Calu3 (cell line): Measurements from ENCODE around the gene NMNAT3. TPM values are rescaled to one million over a fixed set of nuclear protein-coding genes. Genes with fewer than 3 reads are reported as not detected.

Source experiments
- BruUV-seq: library from RNA; stranded (reverse); fragments of 400-500 nt; replicated peaks from 2 replicates; lab custom pipeline; 2021; lab: Mats Ljungman, UMichigan
- CTCF ChIA-PET: fragments of 300-600 bp; sonication (Branson Sonifier 250); formaldehyde crosslinking; loops from one replicate; lab custom pipeline; 2022; ENCODE audit warnings: antibody characterized with exemption; lab: Charles Lee
- DNase-seq: peaks from one replicate; pipeline ENCODE4 v3.0.0; 2022
- H3K27ac Mint-ChIP-seq: one replicate; pipeline ENCODE4 v1.8.0; 2022; ENCODE audit warnings: mixed read lengths; ENCODE audit not compliant: unreplicated experiment
- H3K27me3 Mint-ChIP-seq: one replicate; pipeline ENCODE4 v1.8.0; 2022; ENCODE audit warnings: mixed read lengths; ENCODE audit not compliant: unreplicated experiment
- H3K36me3 Mint-ChIP-seq: one replicate; pipeline ENCODE4 v1.8.0; 2022; ENCODE audit warnings: mild to moderate bottlenecking, moderate library complexity, mixed read lengths; ENCODE audit not compliant: insufficient read depth, unreplicated experiment
- H3K4me1 Mint-ChIP-seq: one replicate; pipeline ENCODE4 v1.8.0; 2022; ENCODE audit warnings: mild to moderate bottlenecking, low read depth, mixed read lengths; ENCODE audit not compliant: unreplicated experiment
- H3K4me3 Mint-ChIP-seq: one replicate; pipeline ENCODE4 v1.8.0; 2022; ENCODE audit warnings: mild to moderate bottlenecking, low read depth, moderate library complexity, mixed read lengths; ENCODE audit not compliant: unreplicated experiment
- H3K9me3 Mint-ChIP-seq: one replicate; pipeline ENCODE4 v1.8.0; 2022; ENCODE audit warnings: low read depth, mixed read lengths; ENCODE audit not compliant: unreplicated experiment
- intact Hi-C: fragments of 100-400 bp; cut with micrococcal nuclease; formaldehyde crosslinking; loops from one replicate; pipeline ENCODE4 v1.10.0; 2022; ENCODE audit not compliant: unreplicated experiment
- total RNA-seq: library from RNA; stranded (reverse); gene quantifications from 2 replicates; pipeline ENCODE4 v1.2.3, GENCODE V29; 2022
- TF ChIP-seq, protein P1 (sequence below): fragments of 200-600 bp; IDR thresholded peaks from one replicate; pipeline ENCODE4 v1.8.0; 2022; ENCODE audit warnings: antibody characterized with exemption; ENCODE audit not compliant: unreplicated experiment

The NMNAT3 gene
- total RNA-seq, 1 experiment from 2014 or later = 7.2 TPM

DNA sequence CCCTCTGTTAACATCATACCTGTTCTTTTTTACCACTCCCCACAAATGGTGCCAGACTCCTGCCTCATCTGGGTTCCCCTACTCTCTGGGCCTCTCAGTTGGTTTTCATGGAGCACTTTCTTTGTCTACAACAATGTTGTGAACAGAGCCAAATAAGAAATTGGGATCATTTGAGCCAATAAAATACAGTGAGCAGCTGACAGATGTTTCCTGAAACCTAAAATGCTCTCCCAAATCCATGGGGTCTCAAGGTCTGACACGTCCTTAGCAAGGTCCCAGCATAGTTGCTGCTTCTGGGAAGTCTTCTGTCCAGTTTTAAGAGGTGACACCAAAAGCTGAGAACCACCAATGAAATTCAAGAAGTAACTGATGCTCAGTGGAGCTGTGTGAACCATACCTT lies 1.7 kb downstream of the NMNAT3 start:
- Mint-ChIP-seq H3K36me3 (peaks cover 10% of the 10 kb centered on the region), H3K4me1 (peaks cover 10% of the 10 kb centered on the region), H3K27ac (no peak overlapping the region), H3K27me3 (peaks cover 15% of the 10 kb centered on the region), H3K9me3 (no peaks in the 10 kb centered on the region), H3K4me3 (no peak overlapping the region)
- intact Hi-C loops = loop anchor here (5.0 kb wide), 1 partner anchor 244 kb away; no protein-coding TSS in a partner anchor
- no peak for DNase-seq
- BruUV-seq = no TSS peak
- CTCF ChIA-PET = no interaction called here
- TF ChIP-seq, protein P1, sequence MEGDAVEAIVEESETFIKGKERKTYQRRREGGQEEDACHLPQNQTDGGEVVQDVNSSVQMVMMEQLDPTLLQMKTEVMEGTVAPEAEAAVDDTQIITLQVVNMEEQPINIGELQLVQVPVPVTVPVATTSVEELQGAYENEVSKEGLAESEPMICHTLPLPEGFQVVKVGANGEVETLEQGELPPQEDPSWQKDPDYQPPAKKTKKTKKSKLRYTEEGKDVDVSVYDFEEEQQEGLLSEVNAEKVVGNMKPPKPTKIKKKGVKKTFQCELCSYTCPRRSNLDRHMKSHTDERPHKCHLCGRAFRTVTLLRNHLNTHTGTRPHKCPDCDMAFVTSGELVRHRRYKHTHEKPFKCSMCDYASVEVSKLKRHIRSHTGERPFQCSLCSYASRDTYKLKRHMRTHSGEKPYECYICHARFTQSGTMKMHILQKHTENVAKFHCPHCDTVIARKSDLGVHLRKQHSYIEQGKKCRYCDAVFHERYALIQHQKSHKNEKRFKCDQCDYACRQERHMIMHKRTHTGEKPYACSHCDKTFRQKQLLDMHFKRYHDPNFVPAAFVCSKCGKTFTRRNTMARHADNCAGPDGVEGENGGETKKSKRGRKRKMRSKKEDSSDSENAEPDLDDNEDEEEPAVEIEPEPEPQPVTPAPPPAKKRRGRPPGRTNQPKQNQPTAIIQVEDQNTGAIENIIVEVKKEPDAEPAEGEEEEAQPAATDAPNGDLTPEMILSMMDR = no peak

DNA sequence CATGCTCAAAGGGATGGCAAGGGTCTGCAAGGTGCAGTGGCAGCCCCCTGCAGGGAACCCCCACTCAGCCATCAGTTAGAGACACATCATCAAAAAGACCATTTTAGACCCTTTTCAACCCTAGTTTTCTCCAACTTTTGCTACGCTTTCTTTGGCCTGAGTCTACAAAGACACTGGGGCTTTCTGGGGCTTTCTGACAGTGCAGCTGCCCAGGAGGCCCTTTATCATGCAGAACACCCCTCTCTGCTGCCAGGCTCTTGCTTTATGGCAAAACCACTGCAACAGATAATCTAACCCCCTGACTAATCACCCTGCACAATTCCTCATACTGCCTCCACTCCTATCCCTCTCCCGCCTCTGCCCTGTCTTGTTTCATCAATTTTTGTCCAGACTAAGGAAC lies 2.4 kb downstream of the NMNAT3 start:
- peaks cover 10% of the 10 kb centered on the region for H3K4me1 Mint-ChIP-seq
- no peak overlapping the region for H3K4me3 Mint-ChIP-seq
- H3K9me3 Mint-ChIP-seq = no peaks in the 10 kb centered on the region
- no TSS peak for BruUV-seq
- intact Hi-C loops = loop anchor here (5.0 kb wide), 1 partner anchor 243 kb away; no protein-coding TSS in a partner anchor
- TF ChIP-seq, protein P1 = no peak
- no peak overlapping the region for H3K27ac Mint-ChIP-seq
- H3K27me3 Mint-ChIP-seq = peaks cover 15% of the 10 kb centered on the region
- DNase-seq = no peak
- H3K36me3 Mint-ChIP-seq = peaks cover 10% of the 10 kb centered on the region
- CTCF ChIA-PET = interaction anchor here (0.6 to 1.2 kb wide), 3 partner anchors 47 to 279 kb away, joined by 3 to 4 read pairs (median 3); no protein-coding TSS in a partner anchor

DNA sequence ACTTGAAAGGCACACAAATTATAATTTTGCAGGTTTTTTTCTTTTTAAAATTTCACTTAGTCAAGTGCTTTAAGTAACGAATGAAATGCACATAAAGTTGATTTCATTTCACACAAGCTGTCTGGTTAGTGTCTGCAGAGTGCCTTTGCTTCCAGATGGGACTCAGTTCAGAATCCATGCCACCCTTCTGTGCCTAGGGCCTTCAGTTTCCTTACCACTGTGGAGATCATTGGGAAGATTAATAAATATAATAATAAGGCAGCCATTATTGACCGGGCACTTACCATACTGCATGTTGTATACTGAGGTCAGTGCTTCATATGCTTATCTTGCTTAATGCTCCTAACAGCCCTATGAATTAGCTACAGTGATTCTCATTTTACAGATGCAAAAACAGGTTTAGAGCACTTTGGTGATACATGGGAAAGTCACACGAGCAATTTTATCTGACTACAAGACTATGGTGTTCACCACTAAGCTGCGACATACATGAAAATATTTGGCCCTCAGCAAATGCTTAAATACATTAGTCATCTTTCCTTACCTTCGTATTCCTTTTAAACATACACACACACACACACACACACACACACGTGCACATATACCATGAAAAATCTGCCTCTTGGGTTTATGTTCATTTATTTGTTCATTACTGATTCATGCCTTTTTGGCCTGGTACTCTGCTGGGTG lies 3.1 kb downstream of the NMNAT3 start:
- no peak overlapping the region for H3K27ac Mint-ChIP-seq

DNA sequence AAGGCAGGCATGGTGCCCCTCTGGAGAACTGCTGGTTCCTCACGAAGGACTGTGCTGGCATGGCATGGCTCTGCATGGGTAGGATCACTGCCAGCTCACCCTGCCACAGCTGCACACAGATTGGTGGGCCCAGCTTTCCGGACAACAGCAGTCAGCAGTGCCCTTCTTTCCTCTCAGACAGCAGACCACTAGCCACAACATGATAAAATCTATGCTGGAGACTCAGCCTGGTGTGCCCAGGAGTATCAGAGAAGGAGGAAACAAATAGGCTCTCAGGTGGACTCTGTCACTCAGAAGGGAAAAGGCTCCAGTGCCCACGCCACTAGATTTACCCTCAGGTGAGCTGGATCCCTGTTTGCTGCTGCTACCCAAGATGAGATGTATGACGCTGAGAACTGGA lies 4.9 kb downstream of the NMNAT3 start:
- CTCF ChIA-PET = interaction anchor here (1.1 kb wide), 1 partner anchor 19 kb away, joined by 3 read pairs; no protein-coding TSS in a partner anchor
- no peaks in the 10 kb centered on the region for H3K9me3 Mint-ChIP-seq
- no peak for DNase-seq
- TF ChIP-seq, protein P1 = no peak
- no TSS peak for BruUV-seq
- H3K36me3 Mint-ChIP-seq = peaks cover 10% of the 10 kb centered on the region
- no peaks in the 10 kb centered on the region for H3K27me3 Mint-ChIP-seq
- intact Hi-C loops = no loop called here
- peaks cover 10% of the 10 kb centered on the region for H3K4me1 Mint-ChIP-seq
- H3K27ac Mint-ChIP-seq = no peak overlapping the region
- no peak overlapping the region for H3K4me3 Mint-ChIP-seq

More for the DNA sequence above, 3.1 kb downstream of the NMNAT3 start:
- no TSS peak for BruUV-seq
- intact Hi-C loops = loop anchor here (5.0 kb wide), 1 partner anchor 242 kb away; no protein-coding TSS in a partner anchor
- TF ChIP-seq, protein P1 = no peak
- Mint-ChIP-seq H3K9me3 (no peaks in the 10 kb centered on the region), H3K4me1 (peaks cover 10% of the 10 kb centered on the region), H3K4me3 (no peak overlapping the region), H3K27me3 (peaks cover 9% of the 10 kb centered on the region), H3K36me3 (peaks cover 10% of the 10 kb centered on the region)
- CTCF ChIA-PET = interaction anchor here (0.6 to 1.2 kb wide), 3 partner anchors 47 to 278 kb away, joined by 3 to 4 read pairs (median 3); no protein-coding TSS in a partner anchor
- no peak for DNase-seq
